SHP77 treated with DMSO at 0.1 percent for 48 hours (cell line): ENCODE measurements around the gene ATG9A.
"Not testable (repeated sequence)": the region's sequence is repeated elsewhere in the genome, so short reads cannot be mapped to it uniquely, and the experiment has no call there.

Experiments used
- DNase-seq: peaks from one replicate; lab custom pipeline; 2025; lab: John Stamatoyannopoulos, UW

ATG9A gene, protein sequence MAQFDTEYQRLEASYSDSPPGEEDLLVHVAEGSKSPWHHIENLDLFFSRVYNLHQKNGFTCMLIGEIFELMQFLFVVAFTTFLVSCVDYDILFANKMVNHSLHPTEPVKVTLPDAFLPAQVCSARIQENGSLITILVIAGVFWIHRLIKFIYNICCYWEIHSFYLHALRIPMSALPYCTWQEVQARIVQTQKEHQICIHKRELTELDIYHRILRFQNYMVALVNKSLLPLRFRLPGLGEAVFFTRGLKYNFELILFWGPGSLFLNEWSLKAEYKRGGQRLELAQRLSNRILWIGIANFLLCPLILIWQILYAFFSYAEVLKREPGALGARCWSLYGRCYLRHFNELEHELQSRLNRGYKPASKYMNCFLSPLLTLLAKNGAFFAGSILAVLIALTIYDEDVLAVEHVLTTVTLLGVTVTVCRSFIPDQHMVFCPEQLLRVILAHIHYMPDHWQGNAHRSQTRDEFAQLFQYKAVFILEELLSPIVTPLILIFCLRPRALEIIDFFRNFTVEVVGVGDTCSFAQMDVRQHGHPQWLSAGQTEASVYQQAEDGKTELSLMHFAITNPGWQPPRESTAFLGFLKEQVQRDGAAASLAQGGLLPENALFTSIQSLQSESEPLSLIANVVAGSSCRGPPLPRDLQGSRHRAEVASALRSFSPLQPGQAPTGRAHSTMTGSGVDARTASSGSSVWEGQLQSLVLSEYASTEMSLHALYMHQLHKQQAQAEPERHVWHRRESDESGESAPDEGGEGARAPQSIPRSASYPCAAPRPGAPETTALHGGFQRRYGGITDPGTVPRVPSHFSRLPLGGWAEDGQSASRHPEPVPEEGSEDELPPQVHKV

DNA sequence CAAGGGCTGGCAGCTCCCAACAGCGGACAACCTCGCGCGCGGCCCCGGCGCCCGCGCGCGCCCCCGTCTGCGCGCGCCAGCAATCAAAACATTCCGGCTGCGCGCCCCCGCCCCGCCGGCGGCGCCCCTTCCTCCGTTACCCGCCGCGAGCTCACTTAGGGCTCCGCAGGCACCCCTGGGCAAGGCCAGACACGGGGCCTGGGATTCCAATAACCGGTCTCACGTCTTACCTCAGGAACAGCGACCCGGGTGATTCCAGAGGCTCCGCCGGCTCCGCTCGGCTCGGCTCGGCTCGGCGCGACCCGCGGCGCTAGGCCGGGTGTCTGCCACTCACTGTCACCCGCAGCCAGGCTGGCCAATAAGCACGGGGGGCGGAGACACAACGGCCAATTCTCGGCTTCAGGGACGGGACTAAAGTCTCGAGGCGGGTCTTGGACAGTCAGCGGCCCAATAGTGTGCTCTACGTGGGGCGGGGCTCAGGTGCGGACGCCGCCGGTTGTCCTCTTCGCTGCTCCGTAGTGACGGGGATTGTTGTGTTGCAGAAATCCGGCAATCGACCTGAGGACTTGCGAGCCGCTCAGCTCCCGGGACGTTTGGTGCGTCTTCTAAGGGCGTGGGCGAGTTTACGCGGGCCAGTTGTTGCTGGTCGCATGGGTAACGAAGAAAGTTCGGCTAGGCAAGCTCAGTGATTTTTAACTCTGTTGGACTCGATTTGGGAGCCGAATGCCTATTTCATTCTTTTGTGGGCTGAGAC lies at the start of gene ATG9A, which contains the start of gene ANKZF1:
Gene ATG9A (minus strand): TSS at position 332 of the 754 bp plus-strand sequence. CDS start 1,612 bp downstream, outside the sequence.
Gene ANKZF1 (plus strand): TSS at position 502 of the 754 bp plus-strand sequence. CDS start 452 bp downstream, outside the sequence.
- DNase-seq, result peak; percentile 96

GRCh38 chr2:219278655-219279150 lies 49.3 kb upstream of the ATG9A start:
- no peak for DNase-seq

GRCh38 chr2:219277703-219278654 lies 48.5 kb upstream of the ATG9A start:
- DNase-seq, result peak; percentile 68

DNA sequence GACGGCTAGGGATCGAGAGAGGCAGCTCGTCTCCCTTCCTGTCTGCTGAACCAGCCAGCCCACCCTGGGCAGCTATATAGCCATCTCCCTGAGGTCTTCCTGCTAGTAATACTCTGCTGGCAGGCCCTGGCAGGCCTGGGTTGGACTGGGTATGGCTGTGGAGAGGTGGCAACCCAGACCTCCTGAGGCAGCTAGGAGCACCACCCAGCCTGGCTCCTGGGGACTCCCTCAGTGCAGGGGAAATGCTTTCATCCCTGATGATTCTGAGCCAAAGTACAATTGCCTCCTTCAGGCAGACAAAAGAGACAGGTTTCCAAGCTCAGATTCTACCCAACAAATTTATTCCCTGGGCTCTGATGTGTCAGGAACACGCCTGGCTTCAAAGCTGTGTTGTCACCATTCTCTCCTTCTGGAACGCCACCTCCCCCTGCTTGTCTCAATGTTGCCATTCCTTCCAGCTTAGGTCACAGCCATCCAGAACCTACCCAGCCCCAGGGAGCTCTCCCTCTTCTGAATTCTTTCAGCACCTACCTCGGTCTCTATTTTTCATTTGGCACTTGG lies 45.0 kb upstream of the ATG9A start:
- no peak for DNase-seq

DNA sequence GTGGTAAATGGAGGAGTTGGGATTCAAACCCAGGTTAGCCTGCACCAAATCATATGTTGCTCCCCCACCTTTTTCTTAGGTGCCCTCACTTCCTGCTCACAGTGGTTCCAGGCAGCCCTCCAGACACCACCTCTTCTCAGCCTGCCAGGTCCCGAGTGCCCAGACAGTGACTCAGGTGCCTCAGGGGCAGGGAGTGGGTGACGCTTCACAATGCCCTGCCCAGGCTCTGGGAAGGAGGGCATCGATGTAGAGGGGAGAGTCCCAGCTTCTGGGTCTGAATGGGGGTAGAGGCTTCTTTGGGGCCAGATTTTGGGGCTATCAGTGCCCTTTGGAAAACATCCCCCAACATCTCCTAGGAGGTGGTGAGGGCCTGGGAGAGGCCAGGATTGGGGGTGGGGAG lies 44.5 kb upstream of the ATG9A start:
- no peak for DNase-seq

GRCh38 chr2:219272995-219273394 lies 43.6 kb upstream of the ATG9A start:
- DNase-seq, result no peak

DNA sequence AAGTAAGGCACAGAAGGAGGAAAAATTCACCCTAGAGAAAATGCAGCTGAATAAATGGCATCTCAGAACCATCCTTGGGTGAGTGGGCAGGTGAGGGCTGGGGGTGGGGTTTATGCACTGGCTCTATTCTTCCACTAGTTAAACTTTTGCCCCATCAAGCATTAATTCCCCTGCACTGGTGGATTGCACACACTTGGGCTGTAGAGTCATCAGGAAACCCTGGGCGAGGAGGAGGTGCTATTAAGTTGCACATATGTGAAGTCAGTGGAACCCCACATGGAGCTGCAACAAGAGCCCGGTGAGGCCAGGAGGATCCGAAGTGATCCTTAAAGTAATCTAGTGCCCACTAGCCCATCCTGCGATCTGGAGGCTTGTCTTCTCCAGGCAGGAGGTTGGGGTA lies 42.9 kb upstream of the ATG9A start:
- DNase-seq, result no peak

- no peak for DNase-seq
Observed at GRCh38 chr2:219271021-219271420, 41.6 kb upstream of the ATG9A start.

- no peak for DNase-seq
Observed at GRCh38 chr2:219270055-219270372, 40.6 kb upstream of the ATG9A start.

DNA sequence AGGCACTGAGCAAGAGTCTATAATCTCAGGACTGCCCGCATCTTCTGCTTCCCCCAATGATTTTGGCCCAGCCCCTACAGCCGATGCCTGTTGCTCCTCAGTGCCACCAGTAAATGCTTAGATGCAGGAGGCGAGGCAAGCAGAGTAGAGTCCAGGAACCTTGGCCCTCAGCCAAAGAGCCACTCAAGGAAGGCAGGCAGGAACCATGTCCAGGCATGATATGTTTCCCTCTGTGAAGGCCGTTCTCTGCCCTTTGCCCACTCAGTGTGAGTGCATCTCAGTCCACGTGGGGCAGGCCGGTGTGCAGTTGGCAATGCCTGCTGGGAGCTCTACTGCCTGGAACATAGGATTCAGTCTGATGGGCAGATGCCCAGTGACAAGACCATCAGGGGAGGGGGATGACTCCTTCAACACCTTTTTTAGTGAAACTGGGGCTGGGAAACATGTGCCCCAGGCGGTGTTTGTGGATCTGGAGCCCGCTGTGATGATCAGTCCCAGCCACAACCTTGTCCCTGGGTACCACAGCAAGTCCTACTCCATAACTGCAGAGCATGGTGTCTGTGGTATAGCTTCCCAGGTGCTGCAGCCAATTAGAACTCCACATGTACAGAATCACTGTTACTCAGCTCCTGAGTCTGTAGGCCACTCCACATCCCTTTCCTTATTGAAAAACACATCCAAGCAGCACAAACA lies 40.1 kb upstream of the ATG9A start:
- peak; percentile 16 for DNase-seq

DNA sequence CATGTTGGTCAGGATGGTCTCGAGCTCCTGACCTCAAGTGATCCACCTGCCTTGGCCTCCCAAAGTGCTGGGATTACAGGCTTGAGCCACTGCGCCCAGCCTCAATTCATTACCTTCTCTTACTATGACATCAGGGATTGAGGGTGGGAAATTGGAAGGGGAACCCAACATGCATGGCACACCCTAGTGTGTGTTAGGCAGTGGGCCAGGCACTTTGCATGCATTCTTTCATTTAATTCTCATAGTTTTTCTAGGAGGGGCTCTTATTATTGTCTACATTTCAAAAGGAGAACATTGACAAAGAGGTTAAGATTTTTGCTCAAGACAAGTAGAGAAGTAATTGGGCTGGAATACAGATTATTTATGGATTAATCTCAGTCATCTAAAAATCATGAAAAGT lies 38.9 kb upstream of the ATG9A start:
- DNase-seq, result no peak

GRCh38 chr2:219266886-219267285 lies 37.5 kb upstream of the ATG9A start:
- DNase-seq, result no peak

DNA sequence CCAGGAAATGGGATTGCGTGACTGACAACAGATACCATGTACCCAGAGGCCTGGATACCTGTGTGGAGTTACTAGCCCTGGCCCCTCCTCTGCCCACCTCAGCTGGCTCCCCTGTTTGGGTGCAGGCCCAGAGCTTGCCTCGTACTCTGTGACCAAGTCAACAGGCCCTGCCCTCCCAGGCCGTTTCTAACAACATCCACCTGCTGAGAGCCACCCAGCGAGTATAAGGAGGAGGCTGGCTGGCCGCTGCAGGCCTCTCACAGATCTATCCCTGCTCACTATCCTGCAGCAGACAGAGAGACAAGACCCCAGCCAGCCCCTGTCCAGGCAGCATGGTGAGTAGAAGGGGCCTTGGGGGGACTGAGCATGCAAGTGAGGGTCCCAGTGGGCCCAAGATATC lies 36.8 kb upstream of the ATG9A start:
- no peak for DNase-seq

DNA sequence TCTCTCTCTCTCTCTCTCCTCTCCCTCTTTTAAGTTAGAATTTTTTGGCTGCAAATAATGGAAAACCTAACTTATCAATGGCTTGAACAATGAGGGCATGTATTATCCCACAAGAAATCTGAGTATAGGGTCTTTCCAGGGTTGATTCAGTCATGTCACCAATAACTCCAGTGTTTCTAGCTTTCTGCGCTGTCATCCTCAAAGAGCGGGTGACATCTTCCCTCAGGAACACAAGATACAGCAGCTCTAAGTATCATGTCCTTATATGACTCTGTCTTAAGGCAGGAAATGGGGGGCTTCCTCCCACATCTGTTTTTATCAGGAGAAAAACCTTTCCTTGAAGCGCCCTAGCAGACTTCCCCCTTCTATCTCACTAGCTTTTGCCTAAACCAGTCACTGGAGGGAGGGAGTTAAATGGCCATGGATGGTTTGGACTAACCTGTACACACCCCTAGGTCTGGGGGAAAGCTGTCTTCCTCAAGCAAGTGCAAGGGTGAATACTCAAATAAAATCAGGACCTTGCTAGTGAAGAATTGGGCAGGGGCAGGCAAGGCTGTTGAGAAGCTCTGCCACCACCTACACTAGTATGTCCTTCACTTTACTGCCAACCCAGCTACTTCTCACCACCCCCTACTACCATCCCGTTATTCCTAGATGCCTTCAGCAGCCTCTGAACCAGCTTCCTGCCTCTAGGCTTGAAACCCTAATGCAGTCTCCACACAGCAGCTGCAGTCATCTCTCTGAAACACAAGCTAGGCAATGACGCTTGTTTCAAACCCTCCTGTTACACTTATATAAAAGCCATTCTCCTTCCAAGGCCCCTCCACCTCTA lies 31.8 kb upstream of the ATG9A start:
- DNase-seq, result no peak

- DNase-seq, result not testable (repeated sequence)
Observed at GRCh38 chr2:219258942-219259341, 29.5 kb upstream of the ATG9A start.

GRCh38 chr2:219254590-219255201 lies 25.3 kb upstream of the ATG9A start:
- DNase-seq, result no peak

DNA sequence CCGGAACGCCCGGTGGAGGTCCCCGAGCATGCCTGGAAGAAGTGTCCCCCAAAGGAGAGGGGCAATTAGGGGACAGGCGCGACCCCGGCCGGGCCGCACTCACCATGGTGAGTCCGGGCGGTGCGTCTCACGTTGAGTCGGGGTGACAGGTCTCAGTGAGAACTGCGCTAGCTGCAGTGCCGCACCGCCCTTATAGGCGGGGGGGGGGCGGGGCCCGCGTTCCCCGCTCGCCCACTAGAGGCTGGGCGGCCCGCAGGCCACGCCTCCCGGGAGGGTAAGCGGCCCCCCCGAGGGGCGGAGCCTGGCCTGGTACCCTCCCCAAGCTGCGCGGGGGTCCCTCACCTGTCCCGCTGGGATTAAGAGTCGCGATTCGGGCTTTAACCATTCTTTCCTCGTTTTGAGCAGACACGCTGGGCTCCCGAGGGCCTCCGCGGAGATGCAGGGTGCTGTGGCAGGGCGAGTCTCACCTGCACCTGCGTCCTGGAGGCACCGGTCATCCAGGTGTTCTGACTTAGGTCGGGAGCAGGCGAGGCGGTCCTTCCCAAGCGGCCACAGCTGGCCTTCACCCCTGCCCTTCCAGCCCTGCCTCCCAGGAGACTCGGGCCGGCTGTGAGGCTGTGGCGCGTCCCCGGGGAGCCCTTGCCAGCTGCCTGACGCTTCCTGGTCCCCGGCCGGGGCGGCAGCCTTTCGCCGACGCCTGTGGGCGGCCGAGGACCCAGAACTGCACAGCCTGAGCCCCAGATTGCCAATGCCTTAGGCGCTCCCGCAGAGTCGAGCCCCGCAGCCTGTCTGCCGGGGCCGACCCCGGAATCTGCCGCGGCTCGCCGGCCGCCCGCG lies 24.5 kb upstream of the ATG9A start, which contains the start of gene TUBA4A:
Gene TUBA4A (minus strand): TSS at position 166 of the 837 bp plus-strand sequence. CDS start 60 bp downstream, at position 106.
- DNase-seq, result peak; percentile 61
